D341Med (cell line): ENCODE data around the gene CACNG6.

ENCODE experiments used
- DNase-seq: peaks from one replicate; pipeline ENCODE4 v3.0.0; 2012; ENCODE audit warnings: low spot score

Gene CACNG6

DNA sequence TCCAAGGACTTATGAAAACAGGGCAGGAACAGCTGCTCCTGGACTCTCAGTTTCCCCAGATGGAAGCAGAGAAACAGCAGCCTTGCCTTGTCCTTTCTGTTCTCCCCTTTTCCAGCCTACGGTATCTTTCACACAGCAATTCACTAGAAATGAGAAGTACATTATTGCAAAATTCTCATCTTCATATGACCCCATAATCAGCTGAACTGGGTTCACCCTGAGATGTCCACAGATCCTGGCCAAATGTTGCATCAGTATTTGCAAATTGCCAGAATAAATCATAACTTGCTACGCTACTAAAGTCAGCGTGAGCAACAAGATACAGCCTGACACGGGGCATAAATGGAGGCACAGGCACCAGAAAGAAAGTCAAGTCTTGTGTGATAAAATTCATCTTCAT is 56.2 kb downstream of the CACNG6 start:
- no peak for DNase-seq
